Stimulated activated effector memory CD8-positive, alpha-beta T cell treated with anti-CD3 and anti-CD28 coated beads, Interleukin-12 subunit alpha, Interleukin-12 subunit beta, amount 100 ng/mL, for 72 hours (primary cell): Measurements from ENCODE around the gene MATN1.
"Not testable (repeated sequence)": the region's sequence is repeated elsewhere in the genome, so short reads cannot be mapped to it uniquely, and the experiment has no call there.

Experiments used
- ATAC-seq: fragments of 150-1000 bp; cut with Tn5 transposase; 2 replicates; pipeline ENCODE4 v1.10.0; 2021
- DNase-seq, 2 donors: peaks; one replicate each; pipeline ENCODE4 v3.0.0; 2021 to 2022; ENCODE audit warnings: low spot score in 2 of 2
- H3K27ac Mint-ChIP-seq: one replicate; pipeline ENCODE4 v1.8.0; 2022; ENCODE audit warnings: mild to moderate bottlenecking, mixed read lengths
- H3K36me3 Mint-ChIP-seq: one replicate; pipeline ENCODE4 v1.8.0; 2022; ENCODE audit warnings: mild to moderate bottlenecking, mixed read lengths
- H3K4me1 Mint-ChIP-seq: one replicate; pipeline ENCODE4 v1.8.0; 2022; ENCODE audit warnings: mixed read lengths
- H3K4me3 Mint-ChIP-seq: one replicate; pipeline ENCODE4 v1.8.0; 2022; ENCODE audit warnings: mild to moderate bottlenecking, mixed read lengths
- H3K9me3 Mint-ChIP-seq: one replicate; pipeline ENCODE4 v1.8.0; 2022; ENCODE audit warnings: mixed read lengths

Gene MATN1

DNA sequence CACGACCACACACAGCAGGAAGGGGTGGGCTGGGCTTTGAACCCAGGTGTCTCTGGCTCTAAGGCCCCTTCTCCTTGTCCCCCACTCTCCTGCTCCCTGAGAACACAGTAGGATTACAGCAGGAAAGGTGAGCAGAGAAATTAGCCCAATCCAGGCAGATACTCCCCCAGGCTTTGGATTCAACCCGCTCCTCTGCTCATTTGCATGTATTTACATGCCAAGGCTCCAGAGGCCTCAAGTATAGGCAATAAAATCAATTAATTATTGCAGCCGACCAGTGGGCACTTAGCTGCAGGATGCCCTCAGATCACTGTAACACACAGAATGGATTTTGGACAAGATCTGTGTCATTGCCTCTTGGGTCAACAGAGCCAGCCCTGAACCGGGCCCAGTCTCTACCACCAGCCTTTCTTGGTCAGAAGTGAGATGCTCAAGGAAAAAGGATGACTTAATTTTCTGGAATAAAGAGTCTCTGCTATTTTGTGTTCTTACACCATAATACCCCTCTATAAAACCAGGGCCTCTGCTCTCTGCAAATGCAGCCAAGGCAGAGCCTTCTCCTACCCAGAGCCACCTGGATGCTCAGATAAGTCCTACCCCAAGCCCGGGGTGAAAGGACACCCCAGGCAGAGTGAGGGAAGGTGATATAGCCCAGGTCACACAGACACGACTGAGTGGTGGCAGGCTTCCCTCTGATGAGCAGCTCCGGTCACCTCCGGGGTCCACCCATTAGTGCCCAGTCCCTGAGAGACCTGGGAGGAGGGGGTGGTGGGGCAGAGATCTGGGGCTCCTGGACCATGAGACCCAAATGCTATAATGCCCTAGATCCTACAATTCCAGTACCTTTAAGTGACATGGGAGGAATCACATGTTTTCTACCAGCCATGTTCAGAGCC is 28.9 kb downstream of the MATN1 start:
- no peak overlapping the region for H3K27ac Mint-ChIP-seq
- no peak overlapping the region for H3K4me3 Mint-ChIP-seq
- peaks cover 12% of the 10 kb centered on the region for H3K4me1 Mint-ChIP-seq
- H3K9me3 Mint-ChIP-seq = no peaks in the 10 kb centered on the region
- no peak for DNase-seq
- no peaks in the 10 kb centered on the region for H3K36me3 Mint-ChIP-seq
- ATAC-seq = no peak

DNA sequence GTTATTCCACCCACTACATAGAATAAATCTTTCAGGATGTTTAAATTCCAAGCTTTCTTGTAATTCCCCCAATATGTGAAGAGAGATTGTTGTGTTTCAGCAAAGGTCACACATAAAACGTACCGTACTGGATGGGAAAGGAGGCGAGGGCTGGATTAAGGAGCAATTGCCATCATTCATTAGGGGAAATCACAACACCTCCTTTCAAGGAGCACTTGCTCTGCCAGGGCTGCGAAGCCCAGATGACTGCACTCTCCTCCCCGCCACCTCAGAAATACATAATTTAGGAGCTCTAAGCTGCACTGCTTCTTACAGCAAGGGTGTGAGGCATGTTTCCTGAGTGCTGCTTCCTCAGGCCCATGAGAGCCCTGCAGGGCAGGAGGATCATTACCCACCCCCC is 29.6 kb downstream of the MATN1 start:
- no peaks in the 10 kb centered on the region for H3K36me3 Mint-ChIP-seq
- ATAC-seq (no peak), DNase-seq (no peak)
- H3K4me3 Mint-ChIP-seq = no peak overlapping the region
- no peaks in the 10 kb centered on the region for H3K9me3 Mint-ChIP-seq
- H3K4me1 Mint-ChIP-seq = peaks cover 12% of the 10 kb centered on the region
- no peak overlapping the region for H3K27ac Mint-ChIP-seq

DNA sequence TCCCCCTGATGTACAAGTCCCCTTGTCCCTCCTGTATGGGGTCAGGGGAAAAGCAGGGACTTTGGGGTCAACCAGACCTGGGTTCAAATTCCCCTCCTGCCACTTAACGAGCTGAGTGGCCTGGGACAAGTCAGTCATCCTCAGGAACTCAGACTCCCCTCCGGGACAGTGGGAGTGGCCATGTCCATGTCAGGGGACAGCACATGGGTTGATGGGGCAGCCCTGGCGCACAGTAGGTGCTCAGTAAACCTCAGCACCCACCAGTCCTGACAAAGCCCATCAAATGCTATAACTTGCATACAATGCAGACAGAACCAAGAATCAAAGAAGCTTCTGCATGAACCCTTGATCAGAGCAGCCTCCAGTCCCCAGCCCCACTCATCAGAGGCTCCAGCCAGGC is 30.0 kb downstream of the MATN1 start:
- DNase-seq (no peak), ATAC-seq (no peak)
- no peaks in the 10 kb centered on the region for H3K9me3 Mint-ChIP-seq
- no peak overlapping the region for H3K4me3 Mint-ChIP-seq
- H3K27ac Mint-ChIP-seq = no peak overlapping the region
- H3K36me3 Mint-ChIP-seq = no peaks in the 10 kb centered on the region
- peaks cover 12% of the 10 kb centered on the region for H3K4me1 Mint-ChIP-seq

DNA sequence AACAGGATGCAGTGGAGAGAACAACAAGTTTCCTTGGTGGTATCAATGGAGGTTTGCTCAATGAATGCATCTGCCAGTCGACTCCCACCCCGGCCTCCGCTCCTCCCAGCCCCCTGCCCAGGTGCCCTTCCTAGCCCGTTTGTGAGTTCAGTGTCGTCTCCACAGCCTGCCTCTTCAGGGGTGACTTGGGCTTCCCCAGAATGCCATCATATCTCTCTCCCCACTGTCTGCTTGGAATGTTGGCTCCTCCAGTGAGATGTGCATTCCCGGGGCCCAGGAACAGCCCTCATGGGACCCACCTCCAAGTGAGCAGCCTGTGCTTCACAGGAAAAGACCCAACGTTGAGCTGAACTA is 30.5 kb downstream of the MATN1 start:
- ATAC-seq (no peak), DNase-seq (no peak)
- Mint-ChIP-seq H3K27ac (no peak overlapping the region), H3K9me3 (no peaks in the 10 kb centered on the region), H3K4me3 (no peak overlapping the region), H3K4me1 (peaks cover 12% of the 10 kb centered on the region), H3K36me3 (no peaks in the 10 kb centered on the region)

DNA sequence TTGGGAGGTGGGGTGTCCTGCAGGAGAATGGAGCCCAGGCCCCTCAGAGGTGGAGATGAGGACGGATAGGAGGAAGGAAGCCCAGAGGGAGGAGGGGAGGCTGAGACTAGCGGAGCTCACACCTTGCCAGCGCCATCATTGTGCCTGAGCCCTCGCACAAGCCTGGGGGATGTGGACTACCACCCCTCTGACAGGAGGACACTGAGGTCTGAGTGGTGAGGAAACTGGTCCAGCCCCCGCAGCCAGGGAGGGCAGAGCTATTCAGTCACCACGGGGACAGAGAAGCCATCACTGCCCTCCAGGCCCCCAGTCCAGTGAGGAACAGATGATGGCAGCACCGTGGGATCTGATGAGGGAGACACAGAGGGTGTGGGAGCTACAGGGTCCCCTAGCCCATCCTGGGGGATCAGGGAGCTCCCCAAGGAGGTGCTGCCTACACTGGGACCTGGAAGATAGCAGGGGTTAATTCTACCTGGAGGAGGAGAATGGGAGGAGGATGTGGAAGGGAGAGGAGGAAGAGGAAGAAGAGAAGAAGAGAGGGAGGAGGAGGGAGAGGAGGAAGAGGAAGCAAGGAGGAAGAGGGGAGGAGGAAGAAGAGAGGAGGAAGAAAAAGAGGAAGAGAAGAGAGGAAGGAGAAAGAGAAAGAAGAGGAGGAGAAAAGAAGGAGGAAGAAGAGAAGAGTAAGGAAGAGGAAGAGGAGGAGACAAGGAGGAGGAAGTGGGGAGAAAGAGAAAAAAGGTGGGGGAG is 31.0 kb downstream of the MATN1 start:
- Mint-ChIP-seq H3K27ac (no peak overlapping the region), H3K36me3 (no peaks in the 10 kb centered on the region), H3K4me3 (no peak overlapping the region), H3K4me1 (peaks cover 12% of the 10 kb centered on the region), H3K9me3 (no peaks in the 10 kb centered on the region)
- DNase-seq (no peak), ATAC-seq (peak; percentile 19)

DNA sequence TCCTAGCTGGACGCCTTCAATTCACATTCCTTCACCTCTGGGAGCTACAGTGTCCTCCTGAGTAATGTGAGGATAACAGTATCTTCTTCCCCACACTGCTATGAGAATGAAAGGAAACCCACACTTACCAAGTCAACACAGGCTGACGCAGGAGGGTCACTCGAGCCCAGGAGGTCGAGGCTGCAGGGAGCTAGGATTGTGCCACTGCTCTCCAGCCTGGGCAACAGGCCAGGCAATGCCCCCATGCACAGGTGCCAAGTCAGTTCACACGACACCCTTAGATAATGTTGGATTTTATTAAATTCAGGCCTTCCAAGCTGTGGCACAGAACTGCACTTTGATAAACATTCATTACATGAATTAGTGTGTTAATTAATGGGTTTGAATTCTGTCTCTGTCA is 31.9 kb downstream of the MATN1 start:
- no peak for ATAC-seq
- Mint-ChIP-seq H3K27ac (no peak overlapping the region), H3K4me1 (peaks cover 12% of the 10 kb centered on the region)

DNA sequence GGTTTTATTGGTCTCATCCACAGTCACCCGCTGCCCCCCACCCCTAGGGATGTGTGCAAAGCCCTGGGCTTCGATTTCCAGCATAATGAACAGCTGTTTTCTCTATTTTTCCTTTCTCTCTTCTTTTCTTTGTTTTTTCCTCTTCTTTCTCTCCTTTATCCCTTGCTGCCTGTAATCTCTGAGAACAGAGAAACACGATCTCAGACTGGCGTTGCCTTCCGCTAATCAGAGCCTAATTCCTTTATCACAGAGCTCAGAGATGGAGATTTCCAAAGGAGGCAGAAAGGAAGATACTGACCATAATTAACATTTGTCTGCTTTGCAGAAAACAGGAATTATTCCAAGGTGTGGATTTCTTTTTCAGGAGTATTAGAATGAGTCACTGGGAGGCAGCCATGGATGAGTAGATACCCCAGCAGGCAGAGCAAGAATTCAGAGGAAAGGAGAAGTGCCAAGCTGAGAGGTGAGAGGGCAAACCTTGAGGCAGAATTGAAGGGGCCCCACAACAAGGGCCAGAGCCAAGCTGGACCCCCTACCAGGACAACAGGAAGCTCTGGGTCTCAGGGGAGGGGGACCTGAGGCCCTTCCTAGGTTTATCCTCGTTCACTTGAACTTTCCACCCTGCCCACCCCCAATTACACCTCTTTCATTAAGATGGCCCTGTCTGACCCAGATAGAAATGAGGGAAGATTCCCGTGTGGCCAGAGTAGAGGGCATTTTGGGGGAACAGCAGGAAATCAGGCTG is 33.3 kb downstream of the MATN1 start:
- no peaks in the 10 kb centered on the region for H3K9me3 Mint-ChIP-seq
- ATAC-seq = no peak
- no peak overlapping the region for H3K27ac Mint-ChIP-seq
- H3K36me3 Mint-ChIP-seq = no peaks in the 10 kb centered on the region
- no peak overlapping the region for H3K4me3 Mint-ChIP-seq
- peaks cover 13% of the 10 kb centered on the region for H3K4me1 Mint-ChIP-seq
- no peak for DNase-seq

More for the DNA sequence above, 31.9 kb downstream of the MATN1 start:
- no peak for DNase-seq
- Mint-ChIP-seq H3K4me3 (no peak overlapping the region), H3K9me3 (no peaks in the 10 kb centered on the region), H3K36me3 (no peaks in the 10 kb centered on the region)

DNA sequence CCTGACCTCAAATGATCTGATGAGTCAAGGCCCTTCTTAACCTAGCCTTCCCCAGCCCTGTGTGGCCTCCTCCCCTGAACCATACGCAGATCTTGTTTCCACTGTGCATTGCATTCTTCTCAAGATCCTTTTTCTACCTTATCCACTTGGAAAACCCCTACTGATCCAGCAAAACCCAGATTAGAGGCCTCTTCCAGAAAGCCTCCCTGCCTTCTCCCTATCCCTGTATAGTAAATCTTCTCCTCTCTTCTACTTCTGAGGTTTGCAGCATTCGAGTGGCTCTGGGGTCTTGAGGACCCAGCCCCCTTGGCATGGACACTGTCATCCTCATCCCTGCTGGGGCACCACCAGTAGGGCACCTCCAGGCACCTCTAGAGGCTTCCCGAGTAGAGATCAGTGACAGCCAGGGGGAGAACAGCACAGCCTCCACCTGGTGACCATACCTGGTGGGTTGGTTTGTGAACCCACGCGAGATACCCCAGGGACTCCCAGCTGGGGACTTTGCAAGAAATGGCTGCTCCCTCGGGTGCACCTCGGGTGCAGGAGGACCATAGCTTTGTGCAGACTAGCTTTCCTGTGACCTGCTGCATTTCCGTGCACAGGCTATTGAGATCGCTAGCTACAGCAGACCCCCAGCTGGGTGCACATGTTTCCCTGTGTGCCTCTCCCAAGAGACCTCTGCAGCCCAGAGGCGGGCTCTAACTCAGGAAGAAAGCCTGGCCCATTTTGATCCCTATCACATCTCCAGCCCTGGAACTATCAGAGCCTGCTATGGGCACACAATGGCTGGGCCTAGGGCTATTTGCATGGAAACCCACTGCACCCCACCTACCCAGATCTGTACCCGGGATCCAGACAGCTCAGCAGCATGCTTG is 34.2 kb downstream of the MATN1 start:
- peak; percentile 11 for ATAC-seq
- Mint-ChIP-seq H3K27ac (no peak overlapping the region), H3K4me3 (no peak overlapping the region), H3K4me1 (peaks cover 23% of the 10 kb centered on the region), H3K36me3 (no peaks in the 10 kb centered on the region), H3K9me3 (no peaks in the 10 kb centered on the region)
- DNase-seq = no peak

DNA sequence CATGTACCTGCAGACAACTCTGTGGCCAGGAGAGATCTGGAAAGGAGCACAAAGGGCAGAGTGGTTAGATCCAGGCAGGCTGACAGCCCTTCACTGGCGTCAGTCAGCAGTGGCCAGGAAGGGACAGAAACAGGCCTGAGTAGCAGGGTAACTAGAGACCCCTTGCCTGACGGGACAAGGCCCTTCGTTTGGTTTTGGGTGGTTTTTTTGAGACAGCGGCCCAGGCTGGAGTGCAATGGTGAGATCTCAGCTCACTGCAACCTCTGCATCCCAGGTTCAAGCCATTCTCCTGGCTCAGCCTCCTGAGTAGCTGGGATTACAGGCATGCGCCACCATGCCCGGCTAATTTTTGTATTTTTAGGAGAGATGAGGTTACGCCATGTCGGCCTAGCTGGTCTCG is 34.9 kb downstream of the MATN1 start:
- ATAC-seq, H3K4me3 Mint-ChIP-seq, H3K36me3 Mint-ChIP-seq, DNase-seq, H3K27ac Mint-ChIP-seq, H3K9me3 Mint-ChIP-seq: not testable (repeated sequence)
- peaks cover 24% of the 10 kb centered on the region for H3K4me1 Mint-ChIP-seq

DNA sequence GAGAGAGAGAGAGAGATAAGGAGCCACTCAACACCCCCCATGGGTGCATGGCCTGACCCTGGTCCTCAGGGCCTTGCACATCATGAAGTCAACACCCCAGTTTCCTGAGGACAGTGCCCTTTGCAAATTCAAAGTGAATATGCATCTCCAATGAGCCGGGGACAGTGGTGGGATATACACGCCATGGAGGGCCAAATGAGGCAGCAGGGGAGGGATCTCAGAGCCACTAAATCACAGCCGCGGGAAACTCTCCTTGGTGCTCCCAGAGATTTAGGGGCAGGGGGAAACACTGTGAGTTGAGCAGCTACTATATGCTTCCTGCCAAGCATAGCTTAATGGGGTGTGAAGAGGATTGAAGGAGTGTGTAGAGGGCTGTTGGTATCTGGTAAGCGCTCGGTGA is 35.5 kb downstream of the MATN1 start:
- no peaks in the 10 kb centered on the region for H3K36me3 Mint-ChIP-seq
- H3K9me3 Mint-ChIP-seq = no peaks in the 10 kb centered on the region
- H3K27ac Mint-ChIP-seq = no peak overlapping the region
- no peak for ATAC-seq
- no peak overlapping the region for H3K4me3 Mint-ChIP-seq
- H3K4me1 Mint-ChIP-seq = peaks cover 23% of the 10 kb centered on the region
- no peak for DNase-seq

DNA sequence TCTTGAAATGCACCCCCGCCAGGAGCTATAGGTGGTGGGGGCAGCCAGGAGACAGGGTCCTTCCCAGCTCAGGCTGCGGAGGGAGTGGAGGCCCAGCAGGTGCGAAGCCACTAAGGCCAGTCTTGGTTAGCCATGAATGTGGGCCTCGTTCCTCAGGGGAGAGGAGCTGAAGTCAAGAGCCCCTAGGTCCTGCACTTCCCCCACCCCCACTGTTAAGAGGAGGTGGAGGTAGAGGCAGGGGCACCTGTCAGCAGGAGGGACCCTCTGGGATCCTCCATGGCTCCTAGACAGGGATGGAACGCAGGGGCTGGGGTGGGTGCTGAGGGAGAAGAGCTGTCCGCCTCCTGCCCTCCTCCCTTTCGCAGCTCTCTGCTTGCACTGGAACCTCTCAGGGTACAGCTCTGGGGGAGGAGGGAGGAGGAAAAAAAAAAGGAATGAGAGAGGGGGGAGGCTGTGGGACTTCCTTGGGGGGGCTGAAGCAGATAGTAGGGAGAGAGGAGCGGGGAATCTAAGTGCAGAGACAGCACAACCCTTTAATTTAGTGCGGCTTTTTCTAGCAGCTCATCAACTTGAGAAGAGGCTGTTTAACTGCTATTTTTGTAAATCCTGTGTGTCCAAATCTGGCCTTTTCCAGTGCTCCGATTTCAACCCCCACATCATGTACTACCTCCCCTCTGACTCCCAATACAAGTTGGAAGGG is 37.0 kb downstream of the MATN1 start:
- Mint-ChIP-seq H3K9me3 (no peaks in the 10 kb centered on the region), H3K27ac (no peak overlapping the region), H3K4me3 (no peak overlapping the region), H3K36me3 (no peaks in the 10 kb centered on the region), H3K4me1 (peaks cover 12% of the 10 kb centered on the region)
- no peak for ATAC-seq
- no peak for DNase-seq

DNA sequence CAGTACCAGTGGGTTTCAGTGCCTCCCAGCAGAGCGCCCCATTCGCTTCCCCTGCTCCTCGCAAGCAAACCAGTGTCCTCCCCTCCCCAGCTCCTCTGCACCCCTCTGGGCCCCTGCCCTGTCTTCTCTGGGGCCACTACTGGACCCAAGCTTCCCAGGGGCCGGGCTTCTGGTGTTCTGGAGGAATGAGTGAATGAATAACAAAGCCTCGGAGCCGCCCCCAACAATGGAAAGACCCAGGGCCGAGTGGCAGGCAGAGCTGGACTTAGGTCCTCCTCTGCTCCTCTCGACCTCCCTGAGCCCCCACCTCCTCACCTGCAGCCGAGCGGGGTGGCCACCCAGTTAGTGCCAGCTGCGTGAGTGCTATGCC is 37.6 kb downstream of the MATN1 start:
- Mint-ChIP-seq H3K4me3 (peak overlapping the region; percentile 31), H3K4me1 (peaks cover 12% of the 10 kb centered on the region), H3K36me3 (no peaks in the 10 kb centered on the region), H3K27ac (no peak overlapping the region), H3K9me3 (no peaks in the 10 kb centered on the region)
- DNase-seq (no peak), ATAC-seq (no peak)

DNA sequence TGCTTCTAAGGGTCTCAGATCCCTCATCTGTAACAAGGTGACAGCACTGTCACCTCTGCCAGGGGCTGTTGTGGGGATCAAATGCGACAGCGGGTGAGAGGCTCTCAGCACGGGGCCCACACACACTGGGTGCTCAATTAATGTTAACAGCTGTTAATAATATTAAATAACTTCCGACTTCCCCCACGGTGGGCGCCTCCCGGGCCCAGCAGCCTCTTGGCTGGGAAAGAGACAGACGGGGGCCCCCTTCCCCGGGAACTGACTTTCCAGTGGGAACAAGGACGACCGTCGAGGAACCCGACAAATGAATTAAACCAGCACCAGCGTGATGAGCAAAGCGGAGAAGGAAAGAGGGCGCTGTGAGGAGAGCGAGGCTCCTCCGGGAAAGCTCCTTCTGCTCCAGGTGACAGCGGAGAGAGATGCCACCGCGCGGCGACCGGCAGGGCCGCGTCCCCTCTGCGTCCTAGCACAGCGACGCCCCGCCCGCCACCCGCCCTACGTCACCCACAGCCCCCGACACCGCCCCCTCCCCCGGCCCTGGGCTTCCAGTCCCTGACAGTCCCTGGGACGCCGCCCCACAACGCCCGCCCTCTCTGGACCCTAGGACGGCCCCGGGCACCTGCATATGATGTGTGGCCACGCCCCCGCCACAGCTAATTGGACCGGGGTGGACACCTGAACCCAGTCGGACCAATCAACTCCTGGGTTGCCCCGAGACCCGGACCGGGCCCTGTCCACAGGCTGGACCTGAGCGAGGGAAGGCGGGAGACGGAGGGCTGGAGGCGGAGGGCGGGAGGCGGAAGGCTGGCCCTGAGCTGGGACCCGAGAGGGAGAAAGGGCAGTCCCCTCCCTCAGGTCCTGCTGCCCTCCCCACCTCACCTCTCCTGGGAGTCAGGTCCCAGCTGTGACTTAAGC is 38.2 kb downstream of the MATN1 start:
- H3K27ac Mint-ChIP-seq = no peak overlapping the region
- peak overlapping the region; percentile 31 for H3K4me3 Mint-ChIP-seq
- DNase-seq = no peak

More for the DNA sequence above, 38.2 kb downstream of the MATN1 start:
- peaks cover 12% of the 10 kb centered on the region for H3K4me1 Mint-ChIP-seq
- peak; percentile 51 for ATAC-seq
- no peaks in the 10 kb centered on the region for H3K9me3 Mint-ChIP-seq
- no peaks in the 10 kb centered on the region for H3K36me3 Mint-ChIP-seq
